ENCODE measurements around the gene BCAN. TPM values are rescaled to one million over a fixed set of nuclear protein-coding genes. Genes with fewer than 3 reads are reported as not detected.

Gene BCAN
- total RNA-seq, 1 donor from 2014 or later = 0.52 TPM

DNA sequence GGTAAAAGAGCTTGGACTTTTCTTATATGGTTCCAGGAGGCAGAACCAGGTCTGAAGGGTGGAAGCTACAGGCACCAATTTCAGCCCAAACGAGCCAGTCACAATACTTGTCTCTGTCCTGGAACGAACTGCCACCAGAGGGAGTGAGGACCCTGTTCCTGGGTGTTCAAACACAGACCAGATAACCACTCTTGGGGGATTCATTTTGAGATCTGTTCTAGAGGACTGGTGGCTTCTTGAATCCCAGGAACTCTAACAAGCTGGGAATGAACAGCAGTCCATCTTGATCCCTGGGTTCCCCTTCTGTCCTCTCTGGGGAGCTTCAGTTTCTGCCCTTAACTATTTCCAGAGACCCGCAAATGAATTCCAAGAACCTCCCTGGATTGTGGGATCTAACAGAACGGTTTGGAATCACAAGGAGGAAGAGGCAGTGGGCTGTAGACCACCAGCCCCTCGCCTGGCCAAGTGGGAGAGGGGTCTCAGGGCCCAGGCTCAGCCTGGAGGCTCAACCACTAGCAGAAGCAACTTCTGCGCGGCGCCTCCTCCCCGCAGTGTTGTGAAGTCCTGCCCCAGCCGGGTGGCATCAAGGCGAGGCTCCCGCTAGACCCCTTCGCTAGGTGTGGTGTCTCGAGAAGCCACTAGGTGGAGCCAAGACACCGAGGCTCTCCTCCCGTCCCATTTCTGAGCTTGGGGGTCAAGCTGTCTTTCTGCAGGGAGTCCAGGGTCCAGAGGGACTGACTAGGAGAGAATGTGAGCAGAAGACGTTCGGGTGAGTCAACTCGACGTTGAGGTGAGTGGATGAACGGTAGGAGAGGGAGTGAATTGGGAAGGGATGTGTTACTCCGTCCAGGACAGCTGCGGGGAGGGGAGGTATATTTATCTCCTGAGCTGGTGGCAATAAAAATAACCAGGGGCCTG is 47.4 kb downstream of the BCAN start:
- ATAC-seq (peak; percentile 94), DNase-seq (peak; percentile 80)
- intact Hi-C loops (cut with micrococcal nuclease) = loop anchor here (1.0 kb wide), 1 partner anchor 36 kb away; no protein-coding TSS in a partner anchor

DNA sequence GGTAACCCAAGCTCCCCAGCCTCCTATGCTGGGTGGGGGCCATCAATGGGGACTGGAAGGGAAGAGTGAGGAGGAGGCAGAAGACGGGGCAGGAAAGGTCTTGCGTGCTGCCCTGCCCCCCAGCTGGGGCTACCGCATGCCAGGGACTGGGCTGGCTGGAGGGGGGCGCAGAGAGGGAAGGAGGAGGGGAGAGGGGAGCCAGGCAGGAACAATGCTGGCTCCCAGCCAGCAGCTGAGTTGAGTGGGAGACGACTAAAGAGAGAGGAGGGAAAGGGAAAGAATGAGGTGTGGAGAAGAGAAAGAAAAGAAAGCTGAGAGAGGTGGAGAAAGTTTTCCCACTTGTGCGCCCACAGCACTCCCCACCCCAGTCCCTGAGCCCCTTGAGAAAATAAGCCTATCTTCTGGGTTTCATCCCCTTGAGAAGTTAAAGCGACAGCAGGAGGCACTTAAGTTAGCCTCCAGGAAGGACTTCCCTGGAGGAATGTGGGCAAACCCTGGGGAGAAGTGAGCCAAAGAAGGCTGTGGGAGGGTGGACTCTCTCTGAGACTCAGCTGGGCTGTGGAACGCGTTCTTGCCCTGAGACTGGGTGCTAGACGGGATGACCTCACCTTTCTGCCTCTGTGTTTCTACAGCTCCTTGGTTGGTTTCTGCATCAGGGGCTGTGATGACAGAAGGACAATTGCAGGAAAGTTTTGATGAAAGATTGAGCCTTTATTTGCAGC is 48.2 kb downstream of the BCAN start:
- ATAC-seq = peak; percentile 14
- no peak for DNase-seq
- intact Hi-C loops (cut with micrococcal nuclease) = loop anchor here (1.0 kb wide), 1 partner anchor 35 kb away; no protein-coding TSS in a partner anchor

DNA sequence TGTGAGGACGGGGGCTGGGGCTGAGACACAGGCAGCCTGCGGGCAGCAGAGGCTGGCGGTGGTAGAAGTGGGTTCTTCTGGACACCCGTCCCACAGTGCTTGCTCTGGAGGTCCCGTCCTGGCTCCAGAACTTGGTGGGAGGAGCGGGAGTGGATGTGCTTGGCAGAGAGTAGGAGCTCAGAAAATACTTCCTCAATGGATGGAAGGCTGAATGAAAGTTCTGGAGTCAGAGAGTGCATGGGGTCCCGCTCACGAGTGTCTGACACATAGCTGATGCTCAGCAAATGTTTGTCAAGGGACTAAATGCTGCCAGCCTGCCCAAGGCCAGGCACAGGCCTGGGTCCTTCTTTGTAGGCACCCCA is 48.7 kb downstream of the BCAN start:
- ATAC-seq = no peak
- intact Hi-C loops (cut with micrococcal nuclease) = no loop called here
- DNase-seq = no peak

DNA sequence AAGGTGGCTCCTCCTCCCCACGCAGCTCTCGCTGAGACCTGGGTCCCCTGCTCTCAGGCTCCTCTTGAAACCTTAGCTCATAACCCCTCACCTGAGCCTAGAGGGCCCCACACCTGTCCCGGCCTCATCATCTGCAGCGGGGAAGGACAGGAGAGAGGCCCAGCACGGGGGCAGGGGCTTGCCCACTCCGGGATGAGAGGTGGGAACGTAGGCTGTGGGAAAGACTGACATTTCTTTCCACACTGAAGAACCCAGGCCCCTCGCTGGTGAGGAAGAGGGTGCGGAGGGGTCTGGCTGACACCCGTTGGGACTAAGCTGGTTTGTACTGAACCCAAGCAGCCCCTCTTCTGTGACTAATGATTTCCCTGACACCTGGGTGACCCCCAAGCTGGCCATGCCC is 49.3 kb downstream of the BCAN start:
- ATAC-seq = no peak
- no peak for DNase-seq
- intact Hi-C loops (cut with micrococcal nuclease) = no loop called here

DNA sequence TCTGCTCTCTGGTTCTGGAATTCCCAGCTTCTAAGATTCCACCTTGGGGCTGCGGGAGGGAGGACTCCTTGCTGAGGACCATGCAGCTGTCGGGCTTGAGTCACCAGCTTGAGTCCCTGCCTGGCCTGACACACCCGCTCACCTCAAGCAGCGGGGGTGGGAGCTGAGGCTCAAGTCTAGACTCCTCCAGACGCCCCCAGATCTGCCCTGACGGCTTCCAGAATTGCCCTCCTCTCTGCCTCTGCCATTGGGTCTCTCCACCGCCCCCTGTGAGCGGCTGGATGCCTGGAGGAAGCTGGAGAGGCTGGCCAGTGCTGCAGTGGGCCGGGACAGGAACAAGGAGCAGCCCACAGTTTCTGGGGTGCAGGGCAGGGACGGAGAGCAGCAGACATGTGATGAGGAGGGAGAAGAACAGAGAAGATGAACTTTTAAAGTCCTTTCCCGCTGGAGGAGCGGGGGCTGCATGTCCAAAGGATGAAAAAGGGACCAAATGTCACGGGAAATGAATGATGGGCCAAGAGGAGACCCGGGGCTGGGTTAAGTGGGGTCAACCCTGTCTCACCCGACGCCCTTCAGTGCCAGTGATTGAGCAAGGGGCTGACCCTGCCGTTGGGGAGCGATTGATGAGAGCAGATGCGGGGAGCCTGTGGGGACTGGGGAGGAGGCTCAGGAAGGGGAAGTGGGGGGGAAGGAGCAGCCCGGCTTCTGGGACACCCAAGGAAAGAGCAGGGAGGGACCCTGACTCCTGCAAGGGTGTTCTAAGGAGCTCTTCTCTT is 49.9 kb downstream of the BCAN start:
- ATAC-seq (no peak), DNase-seq (no peak)
- intact Hi-C loops (cut with micrococcal nuclease) = no loop called here

DNA sequence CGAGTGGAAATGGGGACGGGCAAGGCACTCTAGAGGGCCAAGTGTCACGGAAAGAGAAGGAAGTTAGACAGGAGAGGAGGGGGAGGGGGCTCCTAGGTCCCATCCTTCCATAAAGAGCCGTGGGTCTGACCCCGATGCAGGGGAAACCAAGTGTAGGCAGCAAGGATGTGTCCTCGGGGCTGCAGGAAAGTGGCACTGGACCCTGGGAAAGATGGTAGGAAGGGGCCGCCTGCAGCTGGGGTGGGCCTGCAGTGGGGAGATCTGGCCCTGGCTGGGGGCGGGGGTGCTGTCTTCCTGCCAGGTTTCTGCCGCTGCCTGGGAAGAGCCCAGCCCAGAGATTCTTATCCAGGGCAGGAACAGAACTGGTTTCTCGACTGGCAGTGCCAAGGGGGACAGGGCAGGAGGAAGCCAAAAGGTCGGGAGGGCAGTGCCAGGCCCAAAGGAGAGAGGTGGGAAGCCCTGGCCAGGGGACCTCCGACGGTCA is 50.6 kb downstream of the BCAN start:
- intact Hi-C loops (cut with micrococcal nuclease) = no loop called here
- DNase-seq (no peak), ATAC-seq (no peak)

DNA sequence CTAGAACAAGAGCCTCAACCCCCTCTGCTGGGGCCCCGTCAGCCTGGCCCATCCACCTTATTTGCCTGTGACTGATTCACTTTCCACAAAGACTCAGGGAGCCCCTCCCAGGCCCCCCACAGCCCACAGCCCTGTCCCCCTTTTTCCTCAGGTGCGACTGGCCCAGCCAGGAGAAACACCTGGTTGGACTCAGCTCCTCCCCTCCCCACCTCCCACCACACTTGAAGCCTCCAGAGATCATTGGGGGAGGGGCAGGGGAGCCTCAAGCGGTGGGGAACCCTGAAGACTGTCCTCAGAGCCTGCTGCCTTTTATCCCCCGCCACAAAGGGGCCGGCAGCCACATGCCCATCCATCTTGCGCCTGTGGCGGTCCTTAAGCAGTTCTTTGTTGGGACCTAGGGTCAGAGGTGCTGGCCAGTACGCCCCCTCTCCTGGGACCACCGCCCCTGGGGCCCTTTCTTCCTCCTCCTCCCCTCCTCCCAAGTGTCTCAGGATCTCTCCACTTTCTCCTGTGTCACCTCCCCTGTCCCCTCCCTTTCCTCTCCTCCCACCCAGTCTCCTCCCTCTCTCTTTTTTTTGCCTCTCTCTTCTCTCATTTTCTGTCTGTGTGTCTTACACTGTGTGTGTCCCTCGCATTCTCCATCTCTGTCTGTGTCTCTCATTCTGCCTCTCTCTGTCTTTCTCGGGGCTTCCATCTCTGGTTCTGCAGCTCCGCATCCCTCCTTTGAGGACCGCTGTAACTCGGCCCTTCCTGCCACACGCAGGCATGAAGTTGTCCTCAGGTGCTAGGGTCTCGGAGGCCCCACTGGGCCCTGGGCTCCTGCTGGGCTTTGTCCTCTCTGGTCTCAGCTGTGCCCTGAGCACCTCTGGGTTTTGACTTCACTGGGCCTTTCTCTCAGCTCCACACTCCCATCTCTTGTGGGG is 51.3 kb downstream of the BCAN start:
- DNase-seq = no peak
- intact Hi-C loops (cut with micrococcal nuclease) = no loop called here
- ATAC-seq = no peak

DNA sequence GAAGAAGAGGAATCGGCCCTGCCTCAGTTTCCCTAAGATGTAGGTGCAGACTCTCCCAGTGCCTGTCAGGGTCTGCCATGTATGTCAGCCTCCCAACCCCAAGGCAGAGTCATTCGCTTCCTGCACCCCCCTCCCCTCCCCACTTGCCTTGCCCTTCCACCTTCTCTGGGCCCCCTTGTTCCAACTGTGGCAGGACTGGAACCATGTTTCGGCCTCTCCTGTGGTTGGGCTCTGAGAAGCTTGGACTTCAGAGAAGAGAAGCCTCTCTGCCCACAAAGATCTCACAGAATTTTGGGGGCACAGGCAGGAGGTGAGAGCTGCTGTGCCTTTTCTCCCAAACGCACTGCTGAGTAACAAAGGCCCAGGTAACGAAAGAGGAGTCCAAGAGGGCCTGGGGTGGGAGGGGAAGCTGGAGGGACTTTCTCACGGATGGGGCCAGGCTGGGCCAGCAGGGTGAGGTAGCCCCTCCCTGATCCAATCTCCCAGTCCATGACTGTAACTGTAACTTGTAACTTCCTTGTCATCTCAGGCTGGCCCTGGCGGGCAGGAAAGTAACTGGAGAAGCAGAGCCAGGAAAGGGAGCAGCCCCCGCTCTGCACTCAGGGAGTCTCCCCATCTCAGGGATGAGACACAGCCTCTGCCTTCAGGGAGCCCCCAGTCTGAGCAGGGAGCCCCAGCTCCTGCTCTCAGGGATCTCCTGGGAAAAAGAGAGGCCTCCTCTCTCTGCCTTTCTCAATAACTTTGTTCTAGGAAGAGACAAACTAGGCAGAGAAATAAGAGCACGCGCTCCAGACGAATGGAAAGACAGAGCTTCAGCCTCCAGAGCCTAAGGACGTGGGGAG is 52.2 kb downstream of the BCAN start:
- intact Hi-C loops (cut with micrococcal nuclease) = no loop called here
- DNase-seq (no peak), ATAC-seq (no peak)

DNA sequence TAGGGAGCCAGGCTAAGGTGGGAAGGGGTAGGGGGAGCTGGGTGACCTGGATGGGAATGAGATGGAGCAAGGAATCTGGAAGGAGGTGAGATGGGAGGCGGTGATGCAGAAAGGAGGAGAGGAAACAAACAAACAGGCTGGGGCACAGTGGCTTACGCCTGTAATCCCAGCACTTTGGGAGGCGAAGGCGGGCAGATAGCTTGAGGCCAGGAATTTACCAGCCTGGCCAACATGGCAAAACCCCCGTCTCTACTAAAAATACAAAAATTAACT is 52.7 kb downstream of the BCAN start:
- ATAC-seq (no peak), DNase-seq (no peak)
- intact Hi-C loops (cut with micrococcal nuclease) = no loop called here

DNA sequence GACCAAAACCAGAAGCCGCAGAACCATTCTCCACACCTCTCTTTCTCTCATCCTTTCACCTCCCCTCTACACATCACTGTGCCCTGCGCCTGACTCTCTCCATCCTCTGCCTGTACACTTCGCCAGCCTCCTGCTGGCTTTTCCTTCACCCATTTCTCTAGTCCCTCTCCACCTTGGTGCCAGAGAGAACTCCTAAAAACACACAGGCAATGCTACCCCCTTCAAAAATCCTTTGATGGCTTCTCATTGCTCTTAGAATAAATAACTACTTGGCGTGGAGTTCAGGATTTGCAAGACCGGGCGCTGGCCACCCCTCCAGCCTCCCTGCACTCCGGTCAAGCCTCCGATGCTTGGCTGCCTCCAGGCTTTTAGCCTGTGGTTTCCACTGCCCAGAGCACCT is 54.8 kb downstream of the BCAN start:
- intact Hi-C loops (cut with micrococcal nuclease) = no loop called here
- no peak for ATAC-seq
- no peak for DNase-seq

DNA sequence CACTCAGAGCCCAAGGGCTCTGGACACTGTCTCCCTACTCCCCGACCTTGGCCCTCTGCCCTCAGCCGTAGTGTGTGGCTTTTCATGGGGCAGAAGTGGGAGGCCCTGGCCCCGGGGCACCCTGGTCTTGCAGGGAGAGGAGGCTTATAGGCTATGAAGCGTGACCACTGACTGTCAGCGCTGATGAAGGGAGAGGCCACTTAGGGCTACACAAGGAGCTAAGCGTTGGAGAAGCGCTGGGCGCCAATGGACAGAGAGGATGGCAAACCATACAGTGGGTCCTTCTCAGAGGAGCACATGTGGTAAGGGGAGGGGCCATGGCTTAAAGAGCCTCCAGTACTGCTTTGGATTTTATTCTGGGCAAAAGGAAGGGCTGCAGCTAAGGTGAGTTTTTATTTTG is 55.6 kb downstream of the BCAN start:
- no peak for ATAC-seq
- intact Hi-C loops (cut with micrococcal nuclease) = no loop called here
- no peak for DNase-seq

DNA sequence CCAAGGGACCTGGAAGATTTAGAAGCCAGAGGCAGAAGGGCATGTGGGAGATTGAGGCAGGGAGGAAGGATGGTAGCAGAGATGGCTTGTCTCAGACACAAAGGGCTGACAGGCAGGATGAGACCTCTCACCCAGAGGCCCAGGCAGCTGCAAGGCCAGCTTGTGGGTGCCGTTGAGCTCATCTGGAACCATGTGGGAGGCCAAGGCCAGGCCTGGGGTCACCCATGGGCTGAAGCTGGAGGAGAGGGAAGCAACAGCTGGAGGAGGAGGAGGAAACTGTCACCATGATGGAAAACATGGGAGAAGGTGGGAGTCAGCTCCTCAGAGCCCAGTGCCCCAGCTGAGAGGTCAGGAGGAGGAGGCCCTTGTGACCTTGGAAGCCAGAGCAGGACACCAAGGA is 57.1 kb downstream of the BCAN start:
- ATAC-seq = no peak
- no peak for DNase-seq
- intact Hi-C loops (cut with micrococcal nuclease) = no loop called here

DNA sequence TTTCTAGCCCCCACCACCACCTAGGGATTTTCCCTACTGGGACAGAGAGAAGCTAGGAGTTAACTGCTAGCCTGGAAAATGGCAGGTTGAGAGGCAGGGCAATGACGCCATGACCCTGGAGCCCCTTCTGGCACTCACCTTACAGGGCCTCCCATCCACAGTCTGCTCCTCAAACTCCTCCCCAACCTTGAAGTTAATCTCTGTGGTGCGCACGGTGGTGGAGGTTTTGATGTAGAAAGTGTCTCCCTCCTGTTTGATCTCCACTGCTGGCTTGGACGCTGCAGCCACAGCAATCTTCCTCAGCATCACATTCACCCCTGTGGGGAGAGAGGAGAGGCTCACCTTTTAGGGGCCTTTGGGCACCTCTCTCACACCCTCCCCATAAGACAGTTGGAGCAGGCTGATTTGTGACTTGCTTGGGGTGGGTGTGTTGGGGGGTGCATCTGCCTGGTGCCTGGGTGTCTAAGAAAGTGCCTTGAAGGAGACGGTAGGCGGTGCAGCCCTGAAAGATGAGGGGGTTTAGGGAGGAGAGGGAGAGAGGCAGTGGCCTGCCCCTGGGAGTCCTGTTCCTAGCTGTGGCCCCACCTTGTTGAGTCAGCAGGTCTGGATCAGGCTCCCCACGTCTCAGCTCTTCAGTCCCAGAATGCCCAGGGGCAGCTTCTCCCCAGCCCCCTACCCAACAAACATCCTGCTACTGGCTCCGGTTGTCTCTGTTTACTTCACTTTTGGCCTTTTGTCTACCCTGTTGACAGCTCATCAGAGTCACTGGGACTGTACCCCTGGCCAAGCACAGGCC is 59.0 kb downstream of the BCAN start:
- ATAC-seq (no peak), DNase-seq (no peak)
- intact Hi-C loops (cut with micrococcal nuclease) = no loop called here

DNA sequence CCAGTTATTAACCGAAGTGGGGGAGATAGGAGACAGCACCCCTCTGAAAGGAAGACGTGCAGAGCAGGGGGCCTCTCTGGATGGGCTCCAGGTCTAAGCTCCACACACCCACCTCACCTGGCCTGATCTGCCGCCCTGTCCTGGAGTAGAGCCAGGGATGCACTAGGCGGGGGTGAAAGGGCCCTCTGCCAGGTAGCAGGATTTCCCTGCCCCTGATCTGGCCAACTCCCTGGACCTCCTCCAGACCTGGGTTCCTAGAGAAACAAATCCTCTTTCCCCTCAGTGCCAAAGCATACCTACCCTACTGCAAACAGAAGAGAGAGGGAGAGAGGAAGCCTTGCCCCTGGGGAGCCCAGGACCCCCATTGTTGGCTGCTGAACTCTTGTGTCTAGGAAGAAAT is 61.4 kb downstream of the BCAN start:
- intact Hi-C loops (cut with micrococcal nuclease) = no loop called here
- no peak for ATAC-seq
- no peak for DNase-seq

DNA sequence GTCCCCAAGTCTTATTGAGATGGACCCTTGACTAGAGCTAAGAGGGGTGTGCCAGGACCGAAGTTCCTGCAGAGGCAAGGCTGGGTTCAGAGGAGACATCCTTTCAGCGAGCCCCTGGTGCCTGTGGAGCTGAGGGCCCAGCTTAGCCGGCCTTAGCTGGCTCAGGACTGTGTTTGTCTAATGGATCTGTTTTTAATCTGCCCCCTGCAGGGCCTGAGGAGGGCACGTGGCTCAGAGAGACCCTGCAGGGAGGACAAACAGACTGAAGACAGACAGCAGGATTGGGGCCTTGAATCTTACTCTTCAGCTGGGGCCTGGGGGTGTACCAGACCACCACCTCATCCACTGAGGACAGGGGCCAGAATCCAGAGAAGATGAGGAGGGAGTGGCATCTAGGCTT is 61.8 kb downstream of the BCAN start:
- intact Hi-C loops (cut with micrococcal nuclease) = no loop called here
- DNase-seq (no peak), ATAC-seq (no peak)

DNA sequence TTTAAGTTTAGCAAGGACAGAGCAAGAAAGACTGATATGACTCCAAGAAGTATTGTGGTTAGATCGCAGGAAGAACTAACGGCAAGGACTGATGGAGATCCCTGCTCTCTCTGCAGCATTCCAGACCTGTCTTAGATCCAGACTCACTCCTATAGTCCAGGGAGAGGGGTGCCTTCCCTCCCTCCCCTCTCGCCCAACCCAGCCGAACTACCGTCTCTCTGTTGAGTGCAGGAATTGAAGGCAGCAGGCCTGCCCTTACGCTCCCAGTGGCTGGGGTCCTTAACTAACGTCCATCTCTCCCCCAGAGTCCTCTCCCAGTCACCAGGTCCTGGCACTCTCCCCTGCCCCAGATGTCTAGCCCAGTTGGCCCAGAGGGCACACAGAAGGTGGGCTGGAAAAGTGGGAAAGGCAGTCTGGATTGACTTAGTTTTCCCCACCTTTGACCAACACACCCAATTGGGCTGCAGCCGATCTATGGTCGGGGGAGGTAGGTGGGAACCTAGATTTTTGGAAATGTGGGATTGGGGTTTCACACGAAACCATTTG is 62.3 kb downstream of the BCAN start:
- DNase-seq = no peak
- intact Hi-C loops (cut with micrococcal nuclease) = no loop called here
- no peak for ATAC-seq

DNA sequence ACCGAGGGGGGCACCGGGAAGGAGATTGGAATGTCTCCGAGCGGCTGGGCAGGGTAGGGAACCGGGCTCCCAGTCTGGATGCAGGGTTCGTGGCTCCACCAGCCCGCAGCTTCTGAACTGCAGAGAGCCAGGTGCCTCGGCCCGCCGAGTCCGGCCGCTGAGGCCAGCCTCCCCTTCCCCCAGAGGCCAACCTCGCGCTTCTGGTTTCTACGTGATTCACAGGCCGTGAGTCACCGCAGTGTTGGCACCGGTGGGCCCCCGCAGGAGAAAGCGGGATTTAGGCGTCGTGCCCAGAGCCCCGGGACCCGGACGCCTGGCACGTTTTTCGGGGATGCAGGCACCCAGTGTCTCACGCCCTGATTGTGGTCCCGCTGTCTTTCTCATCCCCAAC is 63.0 kb downstream of the BCAN start:
- DNase-seq = peak; percentile 49
- no peak for ATAC-seq
- intact Hi-C loops (cut with micrococcal nuclease) = no loop called here

All from left ventricle myocardium superior (tissue), 1 donor.